CD4-positive, CD25-positive, alpha-beta regulatory T cell (primary cell): ENCODE data around the gene MAP1B. TPM values are rescaled to one million over a fixed set of nuclear protein-coding genes. Genes with fewer than 3 reads are reported as not detected.

Source experiments
- ATAC-seq, 2 donors: fragments of 150-1000 bp; cut with Tn5 transposase; one replicate each; pipeline ENCODE4 v1.10.0; 2021; ENCODE audit warnings: low read depth in 2 of 2, moderate number of reproducible peaks in 2 of 2, moderate library complexity in 1 of 2
- DNase-seq, 3 donors: peaks; one replicate each; pipeline versions ENCODE4 v3.0.0 to v3.0.0-alpha.2; 2012 to 2022; ENCODE audit warnings: mixed read lengths in 1 of 3
- H3K27ac ChIP-seq: one replicate; pipeline ENCODE4 v1.7.0; 2013; ENCODE audit warnings: mild to moderate bottlenecking, low read length; ENCODE audit not compliant: insufficient read depth, poor library complexity, severe bottlenecking
- H3K27me3 ChIP-seq: one replicate; pipeline ENCODE4 v1.7.0; 2013; ENCODE audit warnings: low read length; ENCODE audit not compliant: control insufficient read depth, insufficient read depth
- H3K36me3 ChIP-seq: one replicate; pipeline ENCODE4 v1.7.0; 2013; ENCODE audit warnings: mild to moderate bottlenecking, low read length, moderate library complexity; ENCODE audit not compliant: control insufficient read depth, insufficient read depth
- H3K4me1 ChIP-seq: 2 replicates; pipeline ENCODE4 v1.7.0; 2013; ENCODE audit warnings: mild to moderate bottlenecking, low read length; ENCODE audit not compliant: insufficient read depth, control insufficient read depth, poor library complexity, severe bottlenecking
- H3K4me3 ChIP-seq: one replicate; pipeline ENCODE4 v1.7.0; 2013; ENCODE audit warnings: low read depth, mild to moderate bottlenecking, low read length, moderate library complexity
- H3K9me3 ChIP-seq, 2 experiments: 1 replicate in 1 of 2; 2 replicates in 1 of 2; pipeline ENCODE4 v1.7.0; 2013; ENCODE audit warnings: low read length in 2 of 2, mild to moderate bottlenecking in 1 of 2, moderate library complexity in 1 of 2; ENCODE audit not compliant: control insufficient read depth in 2 of 2
- H3K27ac Mint-ChIP-seq, 3 donors: one replicate each; pipeline ENCODE4 v1.8.0; 2020 to 2022; ENCODE audit warnings: mild to moderate bottlenecking in 3 of 3, mixed read lengths in 3 of 3, moderate library complexity in 2 of 3
- H3K27me3 Mint-ChIP-seq: one replicate; pipeline ENCODE4 v1.8.0; 2022; ENCODE audit warnings: mild to moderate bottlenecking, mixed read lengths
- H3K36me3 Mint-ChIP-seq: one replicate; pipeline ENCODE4 v1.8.0; 2020; ENCODE audit warnings: mixed read lengths
- H3K4me1 Mint-ChIP-seq, 4 donors: one replicate each; pipeline ENCODE4 v1.8.0; 2020 to 2022; ENCODE audit warnings: mixed read lengths in 4 of 4, mild to moderate bottlenecking in 1 of 4
- H3K4me3 Mint-ChIP-seq, 4 donors: one replicate each; pipeline ENCODE4 v1.8.0; 2020 to 2022; ENCODE audit warnings: mild to moderate bottlenecking in 4 of 4, mixed read lengths in 4 of 4, moderate library complexity in 3 of 4
- H3K9me3 Mint-ChIP-seq, 7 donors: one replicate each; pipeline ENCODE4 v1.8.0; 2020 to 2022; ENCODE audit warnings: mixed read lengths in 7 of 7, mild to moderate bottlenecking in 3 of 7, moderate library complexity in 2 of 7
- polyA plus RNA-seq, 4 donors: library from polyadenylated mRNA; unstranded; fragments of 300-500 nt; fragmentation: Illumina TruSeq; gene quantifications; one replicate each; pipeline ENCODE4 v1.2.3, GENCODE V29; 2021
- total RNA-seq: library from RNA; stranded (reverse); gene quantifications from one replicate; pipeline ENCODE4 v1.2.3, GENCODE V29; 2022

MAP1B gene
- total and polyA plus RNA-seq, 5 donors from 2014 or later: 0.12 to 0.23 (median 0.14) TPM

GRCh38 chr5:72070529-72070928 is 36.7 kb upstream of the MAP1B start:
- DNase-seq: no peak
- ATAC-seq: no peak
- H3K4me3 ChIP-seq: no peak overlapping the region

GRCh38 chr5:72071906-72072305 is 35.4 kb upstream of the MAP1B start:
- Mint-ChIP-seq H3K27ac (no peak overlapping the region), H3K4me1 (no peaks in the 10 kb centered on the region), H3K9me3 (no peaks in the 10 kb centered on the region), H3K4me3 (no peak overlapping the region), H3K36me3 (no peaks in the 10 kb centered on the region), H3K27me3 (peaks cover 15% of the 10 kb centered on the region)
- Histone ChIP-seq H3K9me3 (no peaks in the 10 kb centered on the region), H3K27me3 (peaks cover 2% of the 10 kb centered on the region), H3K4me1 (no peaks in the 10 kb centered on the region), H3K27ac (no peak overlapping the region), H3K4me3 (no peak overlapping the region), H3K36me3 (no peaks in the 10 kb centered on the region)
- ATAC-seq (no peak), DNase-seq (no peak)

More at GRCh38 chr5:72070529-72070928, 36.7 kb upstream of the MAP1B start:
- H3K27ac Mint-ChIP-seq: no peak overlapping the region
- H3K4me1 ChIP-seq: no peaks in the 10 kb centered on the region
- no peaks in the 10 kb centered on the region for H3K9me3 ChIP-seq
- peaks cover 20% of the 10 kb centered on the region for H3K27me3 Mint-ChIP-seq
- no peak overlapping the region for H3K4me3 Mint-ChIP-seq
- no peaks in the 10 kb centered on the region for H3K36me3 Mint-ChIP-seq
- no peak overlapping the region for H3K27ac ChIP-seq
- no peaks in the 10 kb centered on the region for H3K36me3 ChIP-seq
- no peaks in the 10 kb centered on the region for H3K4me1 Mint-ChIP-seq
- H3K9me3 Mint-ChIP-seq: peaks cover 0 to 2% (median 0%) of the 10 kb centered on the region in 7 donors
- H3K27me3 ChIP-seq: no peaks in the 10 kb centered on the region

- H3K36me3 Mint-ChIP-seq: no peaks in the 10 kb centered on the region
- no peak overlapping the region for H3K4me3 Mint-ChIP-seq
- no peaks in the 10 kb centered on the region for H3K9me3 ChIP-seq
- H3K4me3 ChIP-seq: no peak overlapping the region
- H3K27ac Mint-ChIP-seq: no peak overlapping the region
- H3K27ac ChIP-seq: no peak overlapping the region
- peaks cover 14% of the 10 kb centered on the region for H3K27me3 Mint-ChIP-seq
- DNase-seq (no peak), ATAC-seq (no peak)
- peaks cover 2% of the 10 kb centered on the region for H3K27me3 ChIP-seq
- no peaks in the 10 kb centered on the region for H3K4me1 Mint-ChIP-seq
- no peaks in the 10 kb centered on the region for H3K4me1 ChIP-seq
- H3K9me3 Mint-ChIP-seq: no peaks in the 10 kb centered on the region
- no peaks in the 10 kb centered on the region for H3K36me3 ChIP-seq
Observed at GRCh38 chr5:72074251-72074650, 33.0 kb upstream of the MAP1B start.

- Mint-ChIP-seq H3K4me1 (no peaks in the 10 kb centered on the region), H3K4me3 (no peak overlapping the region), H3K9me3 (no peaks in the 10 kb centered on the region), H3K36me3 (no peaks in the 10 kb centered on the region), H3K27ac (no peak overlapping the region), H3K27me3 (peaks cover 18% of the 10 kb centered on the region)
- no peak for ATAC-seq
- no peak overlapping the region for H3K27ac ChIP-seq
- H3K27me3 ChIP-seq: peaks cover 3% of the 10 kb centered on the region
- DNase-seq: no peak
- H3K4me3 ChIP-seq: no peak overlapping the region
- H3K9me3 ChIP-seq: no peaks in the 10 kb centered on the region
- no peaks in the 10 kb centered on the region for H3K4me1 ChIP-seq
- H3K36me3 ChIP-seq: no peaks in the 10 kb centered on the region
Observed at GRCh38 chr5:72075461-72075860, 31.8 kb upstream of the MAP1B start.

- no peaks in the 10 kb centered on the region for H3K36me3 Mint-ChIP-seq
- Histone ChIP-seq H3K4me3 (no peak overlapping the region), H3K4me1 (no peaks in the 10 kb centered on the region), H3K27me3 (peaks cover 3% of the 10 kb centered on the region), H3K9me3 (no peaks in the 10 kb centered on the region), H3K27ac (no peak overlapping the region), H3K36me3 (no peaks in the 10 kb centered on the region)
- no peak for DNase-seq
- no peak overlapping the region for H3K4me3 Mint-ChIP-seq
- ATAC-seq: no peak
- no peaks in the 10 kb centered on the region for H3K4me1 Mint-ChIP-seq
- no peak overlapping the region for H3K27ac Mint-ChIP-seq
- H3K9me3 Mint-ChIP-seq: peaks cover 0 to 1% (median 0%) of the 10 kb centered on the region in 7 donors
- peaks cover 21% of the 10 kb centered on the region for H3K27me3 Mint-ChIP-seq
Observed at GRCh38 chr5:72076621-72077300, 30.5 kb upstream of the MAP1B start.

- no peak for ATAC-seq
- H3K27ac ChIP-seq: no peak overlapping the region
Observed at GRCh38 chr5:72077390-72077789, 29.9 kb upstream of the MAP1B start.

GRCh38 chr5:72079288-72079687 is 28.0 kb upstream of the MAP1B start:
- H3K36me3 Mint-ChIP-seq: no peaks in the 10 kb centered on the region
- peaks cover 16% of the 10 kb centered on the region for H3K27me3 Mint-ChIP-seq

More at GRCh38 chr5:72077390-72077789, 29.9 kb upstream of the MAP1B start:
- Histone ChIP-seq H3K9me3 (no peaks in the 10 kb centered on the region), H3K36me3 (no peaks in the 10 kb centered on the region), H3K4me3 (no peak overlapping the region), H3K27me3 (peaks cover 6% of the 10 kb centered on the region), H3K4me1 (no peaks in the 10 kb centered on the region)
- H3K4me3 Mint-ChIP-seq: no peak overlapping the region
- H3K4me1 Mint-ChIP-seq: no peaks in the 10 kb centered on the region
- no peaks in the 10 kb centered on the region for H3K36me3 Mint-ChIP-seq
- peaks cover 0 to 1% (median 0%) of the 10 kb centered on the region in 7 donors for H3K9me3 Mint-ChIP-seq
- no peak for DNase-seq
- H3K27me3 Mint-ChIP-seq: peaks cover 17% of the 10 kb centered on the region
- no peak overlapping the region for H3K27ac Mint-ChIP-seq

GRCh38 chr5:72082048-72082447 is 25.2 kb upstream of the MAP1B start:
- Histone ChIP-seq H3K36me3 (no peaks in the 10 kb centered on the region), H3K9me3 (no peaks in the 10 kb centered on the region), H3K27me3 (peaks cover 5% of the 10 kb centered on the region), H3K4me3 (no peak overlapping the region), H3K4me1 (no peaks in the 10 kb centered on the region), H3K27ac (no peak overlapping the region)
- H3K4me1 Mint-ChIP-seq: no peaks in the 10 kb centered on the region
- no peak overlapping the region for H3K27ac Mint-ChIP-seq
- peaks cover 16% of the 10 kb centered on the region for H3K27me3 Mint-ChIP-seq
- no peak for ATAC-seq
- H3K36me3 Mint-ChIP-seq: no peaks in the 10 kb centered on the region
- peaks cover 0 to 1% (median 0%) of the 10 kb centered on the region in 7 donors for H3K9me3 Mint-ChIP-seq
- DNase-seq: no peak
- H3K4me3 Mint-ChIP-seq: no peak overlapping the region

More at GRCh38 chr5:72079288-72079687, 28.0 kb upstream of the MAP1B start:
- Histone ChIP-seq H3K27ac (no peak overlapping the region), H3K36me3 (no peaks in the 10 kb centered on the region), H3K27me3 (peaks cover 6% of the 10 kb centered on the region), H3K4me1 (no peaks in the 10 kb centered on the region), H3K4me3 (no peak overlapping the region), H3K9me3 (no peaks in the 10 kb centered on the region)
- H3K4me1 Mint-ChIP-seq: no peaks in the 10 kb centered on the region
- no peak overlapping the region for H3K27ac Mint-ChIP-seq
- H3K9me3 Mint-ChIP-seq: peaks cover 0 to 1% (median 0%) of the 10 kb centered on the region in 7 donors
- no peak for DNase-seq
- no peak for ATAC-seq
- H3K4me3 Mint-ChIP-seq: no peak overlapping the region
